GM12878 (cell line): ENCODE data around the gene CCL20. TPM values are rescaled to one million over a fixed set of nuclear protein-coding genes. Genes with fewer than 3 reads are reported as not detected.
A peak's percentile ranks its signal among the peaks of the same experiment; 100 is the strongest.

Experiments
- ATAC-seq: fragments of 200-7000 bp; cut with Tn5 transposase; 3 replicates; pipeline ENCODE4 v1.9.1; 2020; ENCODE audit warnings: mild to moderate bottlenecking, moderate library complexity
- BruUV-seq: library from RNA; stranded (reverse); fragments of 400-500 nt; replicated peaks from 2 replicates; lab custom pipeline; 2021; lab: Mats Ljungman, UMichigan
- CTCF ChIA-PET: fragments of 300-600 bp; sonication (Branson Sonifier 250); formaldehyde crosslinking; extraction: SDS; loops from one replicate; lab custom pipeline; 2021; ENCODE audit warnings: inconsistent platforms; lab: Yijun Ruan, JAX
- POLR2A ChIA-PET: fragments of 350-600 bp; formaldehyde crosslinking; extraction: SDS; loops from one replicate; lab custom pipeline; 2021; ENCODE audit warnings: inconsistent platforms; lab: Charles Lee
- RAD21 ChIA-PET: fragments of 300-600 bp; sonication (Branson Sonifier 250); formaldehyde crosslinking; loops from one replicate; lab custom pipeline; 2023; ENCODE audit warnings: antibody characterized with exemption; ENCODE audit not compliant: unreplicated experiment; lab: Charles Lee
- SMC1A ChIA-PET: fragments of 300-600 bp; sonication (Branson Sonifier 250); formaldehyde crosslinking; loops from one replicate; lab custom pipeline; 2023; ENCODE audit not compliant: unreplicated experiment, uncharacterized antibody; lab: Charles Lee
- DNase-seq: peaks from one replicate; pipeline ENCODE4 v3.0.0-alpha.2; 2011; ENCODE audit warnings: low read depth, low spot score
- FAIRE-seq: peaks from 3 replicates; lab custom pipeline; 2011; peaks lifted over from hg19 to GRCh38; lab: Jason Lieb, UNC
- H2AFZ ChIP-seq: 2 replicates; pipeline ENCODE4 v1.6.0; 2011; ENCODE audit warnings: low read depth, low read length, control low read depth; ENCODE audit not compliant: control insufficient read depth
- H3K27ac ChIP-seq: 2 replicates; pipeline ENCODE4 v1.5.1; 2011; ENCODE audit warnings: control low read depth; ENCODE audit not compliant: control insufficient read depth, insufficient read depth
- H3K27me3 ChIP-seq, 2 experiments: replicated peaks in 1 of 2; 2 replicates each; pipeline versions ENCODE4 v1.6.0 to v1.6.1; 2011; ENCODE audit warnings: low read length in 1 of 2; ENCODE audit not compliant: control insufficient read depth in 2 of 2, insufficient read depth in 2 of 2
- H3K36me3 ChIP-seq, 2 experiments: 2 replicates each; pipeline ENCODE4 v1.5.1; 2011; ENCODE audit warnings: low read length in 1 of 2; ENCODE audit not compliant: control insufficient read depth in 2 of 2, insufficient read depth in 2 of 2
- H3K4me1 ChIP-seq: 2 replicates; pipeline ENCODE4 v1.6.1; 2011; ENCODE audit warnings: mild to moderate bottlenecking, low read length, moderate library complexity, mixed read lengths; ENCODE audit not compliant: control insufficient read depth, insufficient read depth
- H3K4me2 ChIP-seq: 2 replicates; pipeline ENCODE4 v1.6.0; 2011; ENCODE audit warnings: control low read depth; ENCODE audit not compliant: control insufficient read depth, insufficient read depth
- H3K4me3 ChIP-seq: fragments of 200-600 bp; sonication (generic); 2 replicates; pipeline ENCODE4 v1.5.1; 2016
- H3K79me2 ChIP-seq: 2 replicates; pipeline ENCODE4 v1.6.0; 2011; ENCODE audit warnings: low read length; ENCODE audit not compliant: control insufficient read depth, insufficient read depth
- H3K9ac ChIP-seq: 2 replicates; pipeline ENCODE4 v1.8.0; 2011; ENCODE audit warnings: low read length, control low read depth, mixed read lengths; ENCODE audit not compliant: control insufficient read depth, insufficient read depth
- H3K9me3 ChIP-seq: replicated peaks from 3 replicates; pipeline ENCODE4 v1.5.1; 2011; ENCODE audit warnings: mild to moderate bottlenecking, low read length; ENCODE audit not compliant: control insufficient read depth, insufficient read depth
- H4K20me1 ChIP-seq: 2 replicates; pipeline ENCODE4 v1.6.0; 2011; ENCODE audit not compliant: control insufficient read depth, insufficient read depth
- ATF2 ChIP-seq: IDR thresholded peaks from 2 replicates; pipeline ENCODE4 v1.6.1; 2012; ENCODE audit warnings: low read length, inconsistent platforms
- BCL11A ChIP-seq: IDR thresholded peaks from 2 replicates; pipeline ENCODE4 v1.6.1; 2011; ENCODE audit warnings: low read depth, low read length
- PML ChIP-seq: IDR thresholded peaks from 2 replicates; pipeline ENCODE4 v1.6.1; 2012; ENCODE audit warnings: low read length, inconsistent platforms
- SPI1 ChIP-seq: IDR thresholded peaks from 2 replicates; pipeline ENCODE4 v1.6.1; 2011; ENCODE audit warnings: low read depth, mild to moderate bottlenecking, low read length, moderate library complexity, borderline replicate concordance; ENCODE audit not compliant: insufficient read depth
- YBX1 ChIP-seq: fragments of 450-650 bp; IDR thresholded peaks from 2 replicates; pipeline ENCODE4 v1.6.1; 2016; ENCODE audit warnings: antibody characterized with exemption
- ZBTB33 ChIP-seq: fragments of 450-650 bp; IDR thresholded peaks from 2 replicates; pipeline ENCODE4 v1.6.1; 2017; ENCODE audit warnings: mild to moderate bottlenecking
- ZNF384 ChIP-seq: IDR thresholded peaks from 2 replicates; pipeline ENCODE4 v1.6.1; 2012; ENCODE audit warnings: low read depth, mild to moderate bottlenecking, low read length, improper control_type of control experiment, borderline replicate concordance
- WGBS: methylation state at CpG from one replicate; pipeline ENCODE4 v1.1.6; 2016; ENCODE audit warnings: low lambda C conversion rate; ENCODE audit not compliant: insufficient replicate concordance, insufficient coverage; ENCODE audit errors: missing lambda C conversion rate; 5-methylcytosine and 5-hydroxymethylcytosine counted together
- in situ Hi-C: fragments of 300-500 bp; cut with MboI; formaldehyde crosslinking; loops from 9 replicates; pipeline ENCODE4 v1.14.3; 2018; ENCODE audit warnings: mixed read lengths
- intact Hi-C: fragments of 100-400 bp; cut with micrococcal nuclease; formaldehyde crosslinking; loops from one replicate; pipeline ENCODE4 v1.14.2; 2022; ENCODE audit not compliant: unreplicated experiment
- polyA plus RNA-seq, 11 experiments: library from polyadenylated mRNA; depleted of rRNA in 4 of 11; unstranded in 6 of 11; stranded (reverse) in 5 of 11; fragments of >200 nt; fragmentation: Nextera tagmentation in 4 of 11; fragmentation: Illumina TruSeq in 1 of 11; extraction: Ambion mirVana in 4 of 11; extraction: Trizol in 1 of 11; gene quantifications; 1 replicate in 1 of 11; 2 replicates in 10 of 11; pipeline versions ENCODE4 v1.2.1 to v1.2.3, GENCODE V29; 2011 to 2016; ENCODE audit warnings: inconsistent platforms in 2 of 11, missing spikeins in 2 of 11, low read depth in 1 of 11
- total RNA-seq, 4 experiments: library from RNA; depleted of rRNA in 3 of 4; stranded (reverse); fragments of >200 nt in 3 of 4; fragmentation: Illumina TruSeq in 1 of 4; extraction: Trizol in 1 of 4; gene quantifications; 2 replicates each; pipeline versions ENCODE4 v1.2.1 to v1.2.3, GENCODE V29; 2013 to 2021

The CCL20 gene
- total and polyA plus RNA-seq, 10 of the 15 experiments (the other 5 are each of a cell fraction or from before 2014, with no cell fraction given): 5.5 to 35.7 (median 15.6) TPM

GRCh38 chr2:227774895-227775842 is 38.5 kb upstream of the CCL20 start:
- no TSS peak for BruUV-seq
- H2AFZ ChIP-seq: no peak overlapping the region
- ChIA-PET SMC1A (interaction anchor here (0.8 to 7.9 kb wide), 8 partner anchors 8 to 300 kb away, joined by 3 to 133 read pairs (median 5); no protein-coding TSS in a partner anchor), CTCF (interaction anchor here (0.8 to 13.3 kb wide), 23 partner anchors 8 to 537 kb away, joined by 3 to 387 read pairs (median 6); partner anchors contain the start of gene CCL20), RAD21 (interaction anchor here (1.2 to 3.3 kb wide), 7 partner anchors 9 to 116 kb away, joined by 3 to 92 read pairs (median 5); no protein-coding TSS in a partner anchor), POLR2A (interaction anchor here (1.7 kb wide), 1 partner anchor 87 kb away, joined by 9 read pairs; no protein-coding TSS in a partner anchor)
- ATAC-seq (no peak; the same call in 2 of the 3 replicates), DNase-seq (no peak), FAIRE-seq (peak; percentile 13)
- no peak overlapping the region for H3K4me2 ChIP-seq
- TF ChIP-seq ZBTB33: no peak
- no peak for TF ChIP-seq YBX1
- no peak for TF ChIP-seq BCL11A
- no peak for TF ChIP-seq PML
- no peak for TF ChIP-seq ATF2
- no peak for TF ChIP-seq SPI1
- TF ChIP-seq ZNF384: no peak
- no peak overlapping the region for H3K9ac ChIP-seq
- H3K79me2 ChIP-seq: no peaks in the 10 kb centered on the region
- no peaks in the 10 kb centered on the region for H3K27me3 ChIP-seq
- no peaks in the 10 kb centered on the region for H3K9me3 ChIP-seq
- intact Hi-C loops: loop anchor here (1.0 kb wide), 2 partner anchors 87 to 109 kb away; no protein-coding TSS in a partner anchor
- H3K27ac ChIP-seq: no peak overlapping the region
- in situ Hi-C loops: loop anchor here (25.0 kb wide), 1 partner anchor 938 kb away; the partner anchor contains the start of gene RHBDD1
- WGBS: 60% methylated on average over 6 of the region's 6 CpGs
- no peaks in the 10 kb centered on the region for H4K20me1 ChIP-seq
- H3K4me3 ChIP-seq: no peak overlapping the region
- H3K36me3 ChIP-seq: no peaks in the 10 kb centered on the region
- no peaks in the 10 kb centered on the region for H3K4me1 ChIP-seq
